ENCODE results near the gene PDE2A. TPM values are rescaled to one million over a fixed set of nuclear protein-coding genes. Genes with fewer than 3 reads are reported as not detected.

PDE2A gene
- total and polyA plus RNA-seq, 10 of the 15 experiments (the other 5 are each of a cell fraction or from before 2014, with no cell fraction given): 0.06 to 0.15 (median 0.11) TPM; not detected in 6

GRCh38 chr11:72625691-72626413, 48.4 kb downstream of the PDE2A start (continued):
- TF ChIP-seq HDAC2 (IDR thresholded peaks at IDR 0.05): no peak

GRCh38 chr11:72624496-72625201, 49.6 kb downstream of the PDE2A start:
- in situ Hi-C loops (cut with MboI) (no loop called here), intact Hi-C loops (cut with micrococcal nuclease; ENCODE audit: unreplicated experiment) (no loop called here)
- Histone ChIP-seq H3K36me3 (ENCODE audit: control insufficient read depth in 2 of 2, insufficient read depth in 2 of 2, low read length in 1 of 2) (no peaks in the 10 kb centered on the region), H3K79me2 (ENCODE audit: control insufficient read depth, insufficient read depth, low read length) (no peaks in the 10 kb centered on the region), H3K27ac (ENCODE audit: control insufficient read depth, insufficient read depth) (no peak overlapping the region), H3K4me3 (no peak overlapping the region), H3K9me3 (replicated peaks; ENCODE audit: control insufficient read depth, insufficient read depth, low read length) (no peaks in the 10 kb centered on the region), H2AFZ (ENCODE audit: control insufficient read depth, low read depth, low read length) (no peak overlapping the region), H3K27me3 (replicated peaks in 1 of 2; ENCODE audit: control insufficient read depth in 2 of 2, insufficient read depth in 2 of 2, low read length in 1 of 2) (peaks cover 0 to 2% of the 10 kb centered on the region in 2 experiments; a peak in 3 of 4 replicates), H4K20me1 (ENCODE audit: control insufficient read depth, insufficient read depth) (no peaks in the 10 kb centered on the region), H3K4me1 (ENCODE audit: control insufficient read depth, insufficient read depth, low read length) (no peaks in the 10 kb centered on the region), H3K9ac (ENCODE audit: control insufficient read depth, insufficient read depth, low read length) (no peak overlapping the region), H3K4me2 (ENCODE audit: control insufficient read depth, insufficient read depth) (no peak overlapping the region)
- ChIA-PET RAD21 (ENCODE audit: unreplicated experiment) (interaction anchor here (0.6 kb wide), 1 partner anchor 208 kb away, joined by 3 read pairs; no protein-coding TSS in a partner anchor), SMC1A (ENCODE audit: uncharacterized antibody, unreplicated experiment) (no interaction called here), CTCF (interaction anchor here (0.7 kb wide), 1 partner anchor 14 kb away, joined by 3 read pairs; no protein-coding TSS in a partner anchor), POLR2A (no interaction called here)
- DNase-seq (ENCODE audit: low read depth, low spot score) (no peak), FAIRE-seq (no peak), ATAC-seq (no peak)
- TF ChIP-seq BCL3 (IDR thresholded peaks at IDR 0.05; ENCODE audit: borderline replicate concordance, insufficient read depth, low read depth, low read length, poor library complexity, severe bottlenecking): peak; percentile 91
- peak; percentile 30 for TF ChIP-seq PBX3 (IDR thresholded peaks at IDR 0.05; ENCODE audit: insufficient replicate concordance, low read depth, low read length)
- no peak for TF ChIP-seq ZNF207 (IDR thresholded peaks at IDR 0.05; ENCODE audit: borderline replicate concordance)
- no TSS peak for BruUV-seq (replicated peaks)
- 19% methylated on average over 12 of the region's 12 CpGs for WGBS (ENCODE audit: insufficient coverage, insufficient replicate concordance, low lambda C conversion rate, missing lambda C conversion rate)
